Effector memory CD4-positive, alpha-beta T cell (primary cell): Measurements from ENCODE around the gene GPR107.

Experiments
- DNase-seq, 3 donors: peaks; one replicate each; pipeline ENCODE4 v3.0.0-alpha.2; 2020
- H3K27ac ChIP-seq: 2 replicates; pipeline ENCODE4 v1.7.0; 2013; ENCODE audit warnings: mild to moderate bottlenecking, low read length, moderate library complexity; ENCODE audit not compliant: insufficient read depth, poor library complexity, severe bottlenecking
- H3K27me3 ChIP-seq: replicated peaks from 2 replicates; pipeline ENCODE4 v1.7.0; 2013; ENCODE audit warnings: mild to moderate bottlenecking, low read length; ENCODE audit not compliant: insufficient read depth, control insufficient read depth, poor library complexity, severe bottlenecking
- H3K36me3 ChIP-seq: 2 replicates; pipeline ENCODE4 v1.7.0; 2013; ENCODE audit warnings: mild to moderate bottlenecking, low read length, moderate library complexity; ENCODE audit not compliant: control insufficient read depth, insufficient read depth
- H3K4me1 ChIP-seq: 2 replicates; pipeline ENCODE4 v1.7.0; 2013; ENCODE audit warnings: low read length, mild to moderate bottlenecking; ENCODE audit not compliant: control insufficient read depth, insufficient read depth, poor library complexity, severe bottlenecking
- H3K4me3 ChIP-seq: 2 replicates; pipeline ENCODE4 v1.7.0; 2013; ENCODE audit warnings: low read length, low read depth, mild to moderate bottlenecking; ENCODE audit not compliant: insufficient read depth, poor library complexity, severe bottlenecking
- H3K9me3 ChIP-seq: 2 replicates; pipeline ENCODE4 v1.7.0; 2013; ENCODE audit warnings: mild to moderate bottlenecking, low read length, moderate library complexity; ENCODE audit not compliant: control insufficient read depth

Gene GPR107

GRCh38 chr9:130116346-130116745, 62.6 kb downstream of the GPR107 start:
- Histone ChIP-seq H3K27ac (no peak overlapping the region), H3K36me3 (peaks cover 34% of the 10 kb centered on the region), H3K9me3 (no peaks in the 10 kb centered on the region), H3K27me3 (no peaks in the 10 kb centered on the region), H3K4me1 (no peaks in the 10 kb centered on the region), H3K4me3 (no peak overlapping the region)
- no peak for DNase-seq

GRCh38 chr9:130117376-130117775, 63.7 kb downstream of the GPR107 start:
- H3K36me3 ChIP-seq = peaks cover 30% of the 10 kb centered on the region

GRCh38 chr9:130117816-130118632, 64.3 kb downstream of the GPR107 start:
- H3K27me3 ChIP-seq = no peaks in the 10 kb centered on the region
- H3K4me3 ChIP-seq = no peak overlapping the region
- H3K9me3 ChIP-seq = no peaks in the 10 kb centered on the region
- no peaks in the 10 kb centered on the region for H3K4me1 ChIP-seq
- peaks cover 30% of the 10 kb centered on the region for H3K36me3 ChIP-seq
- no peak for DNase-seq
- H3K27ac ChIP-seq = no peak overlapping the region

More at GRCh38 chr9:130117376-130117775, 63.7 kb downstream of the GPR107 start:
- no peak for DNase-seq
- H3K27me3 ChIP-seq = no peaks in the 10 kb centered on the region
- H3K27ac ChIP-seq = no peak overlapping the region
- H3K4me1 ChIP-seq = no peaks in the 10 kb centered on the region
- H3K4me3 ChIP-seq = no peak overlapping the region
- H3K9me3 ChIP-seq = no peaks in the 10 kb centered on the region

GRCh38 chr9:130118841-130119518, 65.3 kb downstream of the GPR107 start:
- Histone ChIP-seq H3K27ac (no peak overlapping the region), H3K36me3 (peaks cover 25% of the 10 kb centered on the region), H3K9me3 (no peaks in the 10 kb centered on the region), H3K4me1 (no peaks in the 10 kb centered on the region), H3K27me3 (no peaks in the 10 kb centered on the region), H3K4me3 (no peak overlapping the region)
- no peak for DNase-seq

- Histone ChIP-seq H3K36me3 (peaks cover 29% of the 10 kb centered on the region), H3K27ac (no peak overlapping the region), H3K4me1 (no peaks in the 10 kb centered on the region), H3K4me3 (no peak overlapping the region), H3K9me3 (no peaks in the 10 kb centered on the region), H3K27me3 (no peaks in the 10 kb centered on the region)
- DNase-seq = no peak
These were observed 66.0 kb downstream of the GPR107 start for GRCh38 chr9:130119519-130120298.

- Histone ChIP-seq H3K27me3 (no peaks in the 10 kb centered on the region), H3K9me3 (no peaks in the 10 kb centered on the region), H3K4me1 (no peaks in the 10 kb centered on the region), H3K36me3 (peaks cover 29% of the 10 kb centered on the region), H3K4me3 (no peak overlapping the region), H3K27ac (no peak overlapping the region)
- no peak for DNase-seq
These were observed 66.5 kb downstream of the GPR107 start for GRCh38 chr9:130120299-130120587.

GRCh38 chr9:130120832-130121231, 67.1 kb downstream of the GPR107 start:
- Histone ChIP-seq H3K4me3 (no peak overlapping the region), H3K4me1 (no peaks in the 10 kb centered on the region), H3K27ac (no peak overlapping the region), H3K36me3 (peaks cover 28% of the 10 kb centered on the region), H3K27me3 (no peaks in the 10 kb centered on the region), H3K9me3 (no peaks in the 10 kb centered on the region)
- no peak for DNase-seq

GRCh38 chr9:130122456-130122855, 68.8 kb downstream of the GPR107 start:
- H3K9me3 ChIP-seq = no peaks in the 10 kb centered on the region
- peaks cover 21% of the 10 kb centered on the region for H3K36me3 ChIP-seq
- peaks cover 12% of the 10 kb centered on the region for H3K4me1 ChIP-seq
- no peak for DNase-seq
- no peak overlapping the region for H3K4me3 ChIP-seq
- H3K27me3 ChIP-seq = no peaks in the 10 kb centered on the region
- no peak overlapping the region for H3K27ac ChIP-seq

GRCh38 chr9:130124085-130124860, 70.6 kb downstream of the GPR107 start:
- no peak overlapping the region for H3K4me3 ChIP-seq
- no peaks in the 10 kb centered on the region for H3K27me3 ChIP-seq
- H3K36me3 ChIP-seq = peaks cover 10% of the 10 kb centered on the region
- H3K9me3 ChIP-seq = no peaks in the 10 kb centered on the region
- DNase-seq = no peak
- H3K4me1 ChIP-seq = peaks cover 28% of the 10 kb centered on the region
- H3K27ac ChIP-seq = no peak overlapping the region
